HepG2 (cell line): ENCODE measurements around the gene DAPK1.

Experiments used
- BRD4 ChIP-seq: sonication (generic); formaldehyde crosslinking; IDR thresholded peaks from 2 replicates; pipeline ENCODE4 v1.4.0; 2020; ENCODE audit warnings: missing genetic modification reagents
- USF2 ChIP-seq, 2 experiments: sonication (generic) in 1 of 2; formaldehyde crosslinking in 1 of 2; IDR thresholded peaks; 2 replicates each; pipeline versions ENCODE4 v1.5.1 to v1.6.1; 2011 to 2020; ENCODE audit warnings: borderline replicate concordance in 1 of 2, low read depth in 1 of 2, low read length in 1 of 2, mild to moderate bottlenecking in 1 of 2, missing genetic modification reagents in 1 of 2, moderate library complexity in 1 of 2
- TF ChIP-seq, protein P1 (sequence below): sonication (generic); formaldehyde crosslinking; IDR thresholded peaks from 2 replicates; pipeline ENCODE4 v1.8.0; 2022; ENCODE audit warnings: mild to moderate bottlenecking, missing genetic modification reagents, borderline replicate concordance

DNA sequence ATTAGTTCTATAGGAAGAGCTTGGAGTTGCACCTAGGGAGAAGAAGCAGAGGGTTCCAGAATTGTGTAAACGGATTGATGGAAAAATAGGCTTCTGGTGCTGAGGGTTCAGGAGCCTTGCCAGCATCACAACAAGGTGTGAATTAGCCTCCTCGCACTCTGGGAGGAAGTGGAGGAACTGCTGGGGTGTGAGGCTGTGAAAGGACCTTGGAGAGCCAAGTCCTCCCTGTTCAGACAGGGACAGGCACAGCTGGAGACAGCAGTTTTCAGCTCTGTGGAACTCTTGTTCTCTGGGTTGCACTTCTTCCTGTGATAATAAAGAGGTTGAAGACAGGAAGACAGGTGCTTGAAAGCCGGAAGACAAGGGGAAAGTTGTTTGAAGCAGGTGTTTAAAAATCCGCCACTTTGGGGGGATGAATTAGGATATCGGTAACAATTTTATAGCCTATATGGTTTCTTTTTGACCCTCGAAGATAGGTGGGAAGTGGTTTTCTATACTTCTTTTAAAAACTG lies 22.6 kb downstream of the DAPK1 start:
- TF ChIP-seq, protein P1, sequence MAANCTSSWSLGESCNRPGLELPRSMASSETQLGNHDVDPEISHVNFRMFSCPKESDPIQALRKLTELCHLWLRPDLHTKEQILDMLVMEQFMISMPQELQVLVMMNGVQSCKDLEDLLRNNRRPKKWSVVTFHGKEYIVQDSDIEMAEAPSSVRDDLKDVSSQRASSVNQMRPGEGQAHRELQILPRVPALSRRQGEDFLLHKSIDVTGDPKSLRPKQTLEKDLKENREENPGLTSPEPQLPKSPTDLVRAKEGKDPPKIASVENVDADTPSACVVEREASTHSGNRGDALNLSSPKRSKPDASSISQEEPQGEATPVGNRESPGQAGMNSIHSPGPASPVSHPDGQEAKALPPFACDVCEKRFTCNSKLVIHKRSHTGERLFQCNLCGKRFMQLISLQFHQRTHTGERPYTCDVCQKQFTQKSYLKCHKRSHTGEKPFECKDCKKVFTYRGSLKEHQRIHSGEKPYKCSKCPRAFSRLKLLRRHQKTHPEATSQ (CRISPR knock-in tag), result no peak
- TF ChIP-seq USF2 (IDR thresholded peaks at IDR 0.05; ENCODE audit: low read depth, low read length), result no peak
- no peak for TF ChIP-seq USF2 (CRISPR knock-in tag; IDR thresholded peaks at IDR 0.05; ENCODE audit: borderline replicate concordance)
- TF ChIP-seq BRD4 (CRISPR knock-in tag), result no peak
